ENCODE results near the gene PARD3B.

DNA sequence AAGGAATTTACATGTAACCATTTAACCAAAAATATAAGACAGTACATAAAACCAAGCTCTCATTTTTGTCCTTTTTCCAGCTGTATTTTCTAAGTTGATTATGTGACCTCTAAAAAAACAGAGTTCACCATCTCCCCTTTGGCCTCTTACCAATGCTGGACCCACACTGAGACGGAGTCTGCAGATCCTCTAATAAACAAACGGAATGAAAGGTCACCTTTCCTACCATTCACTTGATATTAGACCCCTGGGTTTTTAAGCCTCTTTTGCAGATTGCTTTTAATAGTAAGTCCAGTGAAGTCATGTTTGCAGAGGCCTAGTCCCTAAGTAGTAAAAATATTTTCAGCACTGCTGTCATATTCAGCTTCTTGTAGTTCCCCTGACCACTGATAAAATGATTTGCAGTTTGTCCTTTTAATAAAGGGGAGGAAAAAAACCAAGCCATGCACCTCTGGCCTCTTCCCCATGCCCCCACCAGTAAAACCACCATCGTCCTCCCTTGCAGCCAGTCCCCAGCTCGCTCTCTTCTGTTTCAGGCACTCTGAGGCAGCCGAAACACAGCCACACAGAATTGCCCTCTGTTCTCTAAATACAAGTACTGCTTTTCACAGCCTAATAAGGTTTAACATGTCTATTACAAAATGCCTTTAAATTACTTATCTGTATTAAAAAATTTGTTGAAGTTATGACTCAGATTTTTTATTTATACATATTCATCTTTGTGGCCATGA is 427.5 kb downstream of the PARD3B start:
- TF ChIP-seq, protein P1, sequence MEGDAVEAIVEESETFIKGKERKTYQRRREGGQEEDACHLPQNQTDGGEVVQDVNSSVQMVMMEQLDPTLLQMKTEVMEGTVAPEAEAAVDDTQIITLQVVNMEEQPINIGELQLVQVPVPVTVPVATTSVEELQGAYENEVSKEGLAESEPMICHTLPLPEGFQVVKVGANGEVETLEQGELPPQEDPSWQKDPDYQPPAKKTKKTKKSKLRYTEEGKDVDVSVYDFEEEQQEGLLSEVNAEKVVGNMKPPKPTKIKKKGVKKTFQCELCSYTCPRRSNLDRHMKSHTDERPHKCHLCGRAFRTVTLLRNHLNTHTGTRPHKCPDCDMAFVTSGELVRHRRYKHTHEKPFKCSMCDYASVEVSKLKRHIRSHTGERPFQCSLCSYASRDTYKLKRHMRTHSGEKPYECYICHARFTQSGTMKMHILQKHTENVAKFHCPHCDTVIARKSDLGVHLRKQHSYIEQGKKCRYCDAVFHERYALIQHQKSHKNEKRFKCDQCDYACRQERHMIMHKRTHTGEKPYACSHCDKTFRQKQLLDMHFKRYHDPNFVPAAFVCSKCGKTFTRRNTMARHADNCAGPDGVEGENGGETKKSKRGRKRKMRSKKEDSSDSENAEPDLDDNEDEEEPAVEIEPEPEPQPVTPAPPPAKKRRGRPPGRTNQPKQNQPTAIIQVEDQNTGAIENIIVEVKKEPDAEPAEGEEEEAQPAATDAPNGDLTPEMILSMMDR (conservative IDR thresholded peaks at IDR 0.05; ENCODE audit: low read depth, low read length), result no peak
- no peak for TF ChIP-seq POLR2A (IDR thresholded peaks at IDR 0.05; ENCODE audit: low read depth, low read length)
- TF ChIP-seq MXI1 (IDR thresholded peaks at IDR 0.05; ENCODE audit: borderline replicate concordance, low read depth, low read length), result no peak
- no peak for TF ChIP-seq SMC3 (IDR thresholded peaks at IDR 0.05; ENCODE audit: low read depth, low read length)
- no peak for TF ChIP-seq RFX5 (IDR thresholded peaks at IDR 0.05; ENCODE audit: low read depth, low read length)
